GM12878 (cell line): ENCODE results near the gene GZMB. TPM values are rescaled to one million over a fixed set of nuclear protein-coding genes. Genes with fewer than 3 reads are reported as not detected.

ENCODE experiments used
- BRCA1 ChIP-seq: IDR thresholded peaks from 2 replicates; pipeline ENCODE4 v1.6.1; 2011; ENCODE audit warnings: low read depth, low read length, improper control_type of control experiment
- CBX3 ChIP-seq: fragments of 200-600 bp; sonication (generic); IDR thresholded peaks from 2 replicates; pipeline ENCODE4 v1.6.1; 2016; ENCODE audit warnings: low read depth, borderline replicate concordance
- CHD2 ChIP-seq: IDR thresholded peaks from 2 replicates; pipeline ENCODE4 v1.6.1; 2011; ENCODE audit warnings: low read depth, low read length, improper control_type of control experiment, borderline replicate concordance
- CTCF ChIP-seq, 3 experiments: IDR thresholded peaks in 2 of 3; conservative IDR thresholded peaks in 1 of 3; 2 replicates each; pipeline ENCODE4 v1.5.1; 2011; ENCODE audit warnings: low read depth in 3 of 3, low read length in 3 of 3, mild to moderate bottlenecking in 3 of 3, control low read depth in 2 of 3, moderate library complexity in 2 of 3, inconsistent platforms in 1 of 3, mixed read lengths in 1 of 3; ENCODE audit not compliant: control insufficient read depth in 2 of 3, insufficient read depth in 1 of 3; ENCODE audit errors: extremely low read depth in 1 of 3
- E2F8 ChIP-seq: fragments of 450-650 bp; IDR thresholded peaks from 2 replicates; pipeline ENCODE4 v1.6.1; 2018; ENCODE audit warnings: mild to moderate bottlenecking, low read depth, moderate library complexity; ENCODE audit not compliant: partially characterized antibody
- EGR1 ChIP-seq, 2 experiments: IDR thresholded peaks; 1 replicate in 1 of 2; 2 replicates in 1 of 2; pipeline ENCODE4 v1.6.1; 2011 to 2012; ENCODE audit warnings: low read depth in 2 of 2, low read length in 2 of 2, borderline replicate concordance in 1 of 2, mild to moderate bottlenecking in 1 of 2, moderate library complexity in 1 of 2
- GABPA ChIP-seq: IDR thresholded peaks from 2 replicates; pipeline ENCODE4 v1.6.1; 2014; ENCODE audit warnings: antibody characterized with exemption, low read depth, mild to moderate bottlenecking, inconsistent platforms
- HDGF ChIP-seq: fragments of 450-650 bp; IDR thresholded peaks from 2 replicates; pipeline ENCODE4 v1.6.1; 2016; ENCODE audit warnings: antibody characterized with exemption
- KDM1A ChIP-seq: fragments of 200-600 bp; sonication (generic); IDR thresholded peaks from 2 replicates; pipeline ENCODE4 v1.6.1; 2016; ENCODE audit warnings: borderline replicate concordance
- NR2C1 ChIP-seq: fragments of 450-650 bp; IDR thresholded peaks from 2 replicates; pipeline ENCODE4 v1.6.1; 2017; ENCODE audit warnings: antibody characterized with exemption, mild to moderate bottlenecking, moderate library complexity
- NRF1 ChIP-seq: conservative IDR thresholded peaks from 2 replicates; pipeline ENCODE4 v1.6.1; 2011; ENCODE audit warnings: mild to moderate bottlenecking, low read depth, low read length, improper control_type of control experiment
- RB1 ChIP-seq: fragments of 450-650 bp; formaldehyde crosslinking; IDR thresholded peaks from 2 replicates; pipeline ENCODE4 v1.6.1; 2017; ENCODE audit warnings: mild to moderate bottlenecking, borderline replicate concordance
- TAF1 ChIP-seq: IDR thresholded peaks from 2 replicates; pipeline ENCODE4 v1.6.1; 2011; ENCODE audit warnings: mild to moderate bottlenecking, low read depth, low read length, borderline replicate concordance
- polyA plus RNA-seq, 11 experiments: library from polyadenylated mRNA; depleted of rRNA in 4 of 11; unstranded in 6 of 11; stranded (reverse) in 5 of 11; fragments of >200 nt; fragmentation: Nextera tagmentation in 4 of 11; fragmentation: Illumina TruSeq in 1 of 11; extraction: Ambion mirVana in 4 of 11; extraction: Trizol in 1 of 11; gene quantifications; 1 replicate in 1 of 11; 2 replicates in 10 of 11; pipeline versions ENCODE4 v1.2.1 to v1.2.3, GENCODE V29; 2011 to 2016; ENCODE audit warnings: inconsistent platforms in 2 of 11, missing spikeins in 2 of 11, low read depth in 1 of 11
- total RNA-seq, 4 experiments: library from RNA; depleted of rRNA in 3 of 4; stranded (reverse); fragments of >200 nt in 3 of 4; fragmentation: Illumina TruSeq in 1 of 4; extraction: Trizol in 1 of 4; gene quantifications; 2 replicates each; pipeline versions ENCODE4 v1.2.1 to v1.2.3, GENCODE V29; 2013 to 2021
- TF ChIP-seq, protein P1 (sequence below): fragments of 450-650 bp; IDR thresholded peaks from 2 replicates; pipeline ENCODE4 v1.6.1; 2017; ENCODE audit warnings: mild to moderate bottlenecking
- TF ChIP-seq, protein P2 (sequence below): fragments of 450-650 bp; formaldehyde crosslinking; IDR thresholded peaks from 2 replicates; pipeline ENCODE4 v1.4.0; 2022; ENCODE audit warnings: mild to moderate bottlenecking, moderate library complexity

GZMB gene
- total and polyA plus RNA-seq, 10 of the 15 experiments (the other 5 are each of a cell fraction or from before 2014, with no cell fraction given): 0.19 to 0.87 (median 0.38) TPM; not detected in 7

GRCh38 chr14:24678801-24679247, 44.8 kb upstream of the GZMB start (continued):
- TF ChIP-seq CBX3: no peak
- TF ChIP-seq RB1: peak; percentile 85; the same call in 1 of the 2 replicates
- TF ChIP-seq, protein P1, sequence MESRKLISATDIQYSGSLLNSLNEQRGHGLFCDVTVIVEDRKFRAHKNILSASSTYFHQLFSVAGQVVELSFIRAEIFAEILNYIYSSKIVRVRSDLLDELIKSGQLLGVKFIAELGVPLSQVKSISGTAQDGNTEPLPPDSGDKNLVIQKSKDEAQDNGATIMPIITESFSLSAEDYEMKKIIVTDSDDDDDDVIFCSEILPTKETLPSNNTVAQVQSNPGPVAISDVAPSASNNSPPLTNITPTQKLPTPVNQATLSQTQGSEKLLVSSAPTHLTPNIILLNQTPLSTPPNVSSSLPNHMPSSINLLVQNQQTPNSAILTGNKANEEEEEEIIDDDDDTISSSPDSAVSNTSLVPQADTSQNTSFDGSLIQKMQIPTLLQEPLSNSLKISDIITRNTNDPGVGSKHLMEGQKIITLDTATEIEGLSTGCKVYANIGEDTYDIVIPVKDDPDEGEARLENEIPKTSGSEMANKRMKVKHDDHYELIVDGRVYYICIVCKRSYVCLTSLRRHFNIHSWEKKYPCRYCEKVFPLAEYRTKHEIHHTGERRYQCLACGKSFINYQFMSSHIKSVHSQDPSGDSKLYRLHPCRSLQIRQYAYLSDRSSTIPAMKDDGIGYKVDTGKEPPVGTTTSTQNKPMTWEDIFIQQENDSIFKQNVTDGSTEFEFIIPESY: no peak
- no peak for TF ChIP-seq TAF1
- TF ChIP-seq NR2C1: no peak
- no peak for TF ChIP-seq KDM1A
- TF ChIP-seq EGR1 (IDR thresholded peaks at IDR 0.05; ENCODE audit: borderline replicate concordance in 1 of 2, low read depth in 2 of 2, low read length in 2 of 2): no peak
- no peak for TF ChIP-seq BRCA1
- no peak for TF ChIP-seq E2F8
- TF ChIP-seq CTCF (IDR thresholded peaks at IDR 0.05 in 2 of 3, conservative IDR thresholded peaks at IDR 0.05 in 1 of 3; ENCODE audit: control insufficient read depth in 2 of 3, extremely low read depth in 1 of 3, insufficient read depth in 1 of 3, low read depth in 3 of 3, low read length in 3 of 3): peak; percentile 94 to 100 (median 98); a peak in 5 of 6 replicates
- TF ChIP-seq CHD2: 0 out of 2 replicates have a peak, but pooled peaks have one; percentile 24
- TF ChIP-seq NRF1: no peak
- no peak for TF ChIP-seq HDGF
- TF ChIP-seq GABPA: no peak
- TF ChIP-seq, protein P2, sequence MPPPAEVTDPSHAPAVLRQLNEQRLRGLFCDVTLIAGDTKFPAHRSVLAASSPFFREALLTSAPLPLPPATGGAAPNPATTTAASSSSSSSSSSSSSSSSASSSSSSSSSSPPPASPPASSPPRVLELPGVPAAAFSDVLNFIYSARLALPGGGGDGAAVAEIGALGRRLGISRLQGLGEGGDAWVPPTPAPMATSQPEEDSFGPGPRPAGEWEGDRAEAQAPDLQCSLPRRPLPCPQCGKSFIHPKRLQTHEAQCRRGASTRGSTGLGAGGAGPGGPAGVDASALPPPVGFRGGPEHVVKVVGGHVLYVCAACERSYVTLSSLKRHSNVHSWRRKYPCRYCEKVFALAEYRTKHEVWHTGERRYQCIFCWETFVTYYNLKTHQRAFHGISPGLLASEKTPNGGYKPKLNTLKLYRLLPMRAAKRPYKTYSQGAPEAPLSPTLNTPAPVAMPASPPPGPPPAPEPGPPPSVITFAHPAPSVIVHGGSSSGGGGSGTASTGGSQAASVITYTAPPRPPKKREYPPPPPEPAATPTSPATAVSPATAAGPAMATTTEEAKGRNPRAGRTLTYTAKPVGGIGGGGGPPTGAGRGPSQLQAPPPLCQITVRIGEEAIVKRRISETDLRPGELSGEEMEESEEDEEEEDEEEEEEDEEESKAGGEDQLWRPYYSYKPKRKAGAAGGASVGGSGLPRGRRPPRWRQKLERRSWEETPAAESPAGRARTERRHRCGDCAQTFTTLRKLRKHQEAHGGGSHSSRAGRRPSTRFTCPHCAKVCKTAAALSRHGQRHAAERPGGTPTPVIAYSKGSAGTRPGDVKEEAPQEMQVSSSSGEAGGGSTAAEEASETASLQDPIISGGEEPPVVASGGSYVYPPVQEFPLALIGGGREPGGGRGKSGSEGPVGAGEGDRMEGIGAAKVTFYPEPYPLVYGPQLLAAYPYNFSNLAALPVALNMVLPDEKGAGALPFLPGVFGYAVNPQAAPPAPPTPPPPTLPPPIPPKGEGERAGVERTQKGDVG (CRISPR knock-in tag): no peak
